ENCODE measurements around the gene GPR15LG.
"Not testable (repeated sequence)": the region's sequence is repeated elsewhere in the genome, so short reads cannot be mapped to it uniquely, and the experiment has no call there.

Gene GPR15LG

DNA sequence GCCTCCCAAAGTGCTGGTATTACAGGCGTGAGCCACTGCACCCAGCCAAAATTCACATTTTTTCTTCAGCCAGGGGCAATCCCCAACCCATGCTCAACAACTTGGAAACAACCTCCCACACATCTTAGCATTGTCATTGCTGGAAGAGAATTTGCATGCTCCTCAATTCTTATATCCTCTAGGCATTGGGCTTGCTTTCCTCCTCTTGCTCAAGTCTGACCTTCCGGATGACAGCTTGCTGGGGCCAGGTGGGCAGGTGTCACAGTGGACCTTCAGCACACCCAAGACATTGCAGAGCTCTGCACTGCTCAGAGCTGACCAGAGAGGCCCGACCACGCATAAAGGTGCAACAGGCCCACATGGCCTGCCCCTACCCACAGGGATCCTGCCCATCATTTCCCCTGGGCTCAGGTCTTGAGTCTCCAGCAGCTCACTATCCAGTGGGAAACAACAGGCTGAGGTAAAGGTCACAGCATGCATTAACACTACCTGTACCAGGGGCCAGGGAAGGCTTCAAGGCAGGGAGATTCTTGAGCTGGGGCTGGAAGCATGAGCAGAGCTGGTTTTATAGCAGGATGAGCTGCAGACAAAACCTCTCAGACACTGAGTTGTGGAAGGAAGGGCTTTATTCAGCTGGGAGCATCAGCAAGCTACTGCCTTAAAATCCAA, 6.8 kb upstream of the GPR15LG start:
- no peak overlapping the region for H3K4me3 ChIP-seq (ENCODE audit: low read length)
- TF ChIP-seq, protein P1, sequence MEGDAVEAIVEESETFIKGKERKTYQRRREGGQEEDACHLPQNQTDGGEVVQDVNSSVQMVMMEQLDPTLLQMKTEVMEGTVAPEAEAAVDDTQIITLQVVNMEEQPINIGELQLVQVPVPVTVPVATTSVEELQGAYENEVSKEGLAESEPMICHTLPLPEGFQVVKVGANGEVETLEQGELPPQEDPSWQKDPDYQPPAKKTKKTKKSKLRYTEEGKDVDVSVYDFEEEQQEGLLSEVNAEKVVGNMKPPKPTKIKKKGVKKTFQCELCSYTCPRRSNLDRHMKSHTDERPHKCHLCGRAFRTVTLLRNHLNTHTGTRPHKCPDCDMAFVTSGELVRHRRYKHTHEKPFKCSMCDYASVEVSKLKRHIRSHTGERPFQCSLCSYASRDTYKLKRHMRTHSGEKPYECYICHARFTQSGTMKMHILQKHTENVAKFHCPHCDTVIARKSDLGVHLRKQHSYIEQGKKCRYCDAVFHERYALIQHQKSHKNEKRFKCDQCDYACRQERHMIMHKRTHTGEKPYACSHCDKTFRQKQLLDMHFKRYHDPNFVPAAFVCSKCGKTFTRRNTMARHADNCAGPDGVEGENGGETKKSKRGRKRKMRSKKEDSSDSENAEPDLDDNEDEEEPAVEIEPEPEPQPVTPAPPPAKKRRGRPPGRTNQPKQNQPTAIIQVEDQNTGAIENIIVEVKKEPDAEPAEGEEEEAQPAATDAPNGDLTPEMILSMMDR (conservative IDR thresholded peaks at IDR 0.05; ENCODE audit: low read length), result no peak
- DNase-seq (ENCODE audit: low read depth), result no peak

DNA sequence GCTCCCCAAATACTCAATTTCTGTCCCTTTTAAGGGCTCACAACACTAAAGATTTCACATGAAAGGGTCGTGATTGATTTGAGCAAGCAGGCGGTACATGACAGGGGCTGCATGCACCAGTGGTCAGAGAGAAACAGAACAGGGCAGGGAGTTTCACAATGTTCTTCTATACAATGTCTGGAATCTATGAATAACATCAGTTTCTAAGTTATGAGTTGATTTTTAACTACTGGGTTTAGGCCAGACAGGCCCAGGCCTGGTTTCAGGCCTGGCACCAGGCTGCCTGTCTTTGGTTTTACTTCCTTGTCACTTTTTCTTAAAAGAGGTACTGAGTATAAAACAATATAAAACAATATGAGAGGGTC, 6.3 kb upstream of the GPR15LG start:
- H3K4me3 ChIP-seq (ENCODE audit: low read length); DNase-seq (ENCODE audit: low read depth): not testable (repeated sequence)

DNA sequence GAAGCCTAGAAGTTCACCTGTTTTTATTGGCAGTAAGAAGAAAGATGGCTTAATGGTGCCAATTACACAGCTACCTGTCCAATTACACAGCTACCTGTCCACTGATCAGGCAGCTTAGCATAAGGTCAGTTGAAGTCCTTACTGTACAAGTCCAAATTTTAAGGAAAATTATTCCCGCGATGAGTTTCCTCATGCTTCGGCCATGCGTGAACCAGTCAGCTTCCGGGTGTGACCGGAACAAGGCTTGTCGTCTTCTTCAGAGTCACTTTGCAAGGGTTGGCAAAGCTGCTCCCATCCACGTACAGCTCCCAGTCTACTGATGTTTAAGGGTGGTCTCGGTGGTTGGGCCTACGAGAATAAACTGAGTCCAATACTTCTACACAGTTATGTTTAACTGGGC, 5.2 kb upstream of the GPR15LG start:
- H3K4me3 ChIP-seq (ENCODE audit: low read length), result not testable (repeated sequence)

GRCh38 chr10:84171237-84171636, 2.4 kb upstream of the GPR15LG start:
- not testable (repeated sequence) for H3K4me3 ChIP-seq (ENCODE audit: low read length); DNase-seq (ENCODE audit: low read depth)

More for the DNA sequence above, 5.2 kb upstream of the GPR15LG start:
- not testable (repeated sequence) for DNase-seq (ENCODE audit: low read depth)

DNA sequence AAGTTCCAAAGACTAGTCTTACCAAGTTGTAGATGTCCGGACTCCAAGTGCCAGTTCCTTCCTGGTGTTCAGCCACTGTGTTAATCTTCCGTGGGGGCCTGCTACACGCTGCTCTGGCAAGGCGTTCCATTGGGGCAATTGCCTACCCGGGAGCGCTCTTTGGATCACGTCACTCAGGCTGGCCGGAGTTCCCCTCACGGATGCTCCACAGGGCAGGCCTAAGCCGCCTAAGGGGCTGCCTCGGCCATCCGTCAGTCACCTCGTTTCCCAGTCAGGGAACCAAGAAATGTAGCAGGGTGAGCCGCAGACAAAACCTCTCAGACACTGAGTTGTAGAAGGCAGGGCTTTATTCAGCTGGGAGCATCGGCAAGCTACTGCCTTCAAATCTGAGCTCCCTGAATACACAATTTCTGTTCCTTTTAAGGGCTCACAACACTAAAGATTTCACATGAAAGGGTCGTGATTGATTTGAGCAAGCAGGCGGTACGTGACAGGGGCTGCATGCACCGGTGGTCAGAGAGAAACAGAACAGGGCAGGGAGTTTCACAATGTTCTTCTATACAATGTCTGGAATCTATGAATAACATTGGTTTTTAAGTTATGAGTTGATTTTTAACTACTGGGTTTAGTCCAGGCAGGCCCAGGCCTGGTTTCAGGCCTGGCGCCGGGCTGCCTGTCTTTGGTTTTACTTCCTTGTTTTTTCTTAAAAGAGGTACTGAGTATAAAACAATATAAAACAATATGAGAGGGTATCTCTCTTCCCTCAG, 1.7 kb upstream of the GPR15LG start:
- not testable (repeated sequence) for H3K4me3 ChIP-seq (ENCODE audit: low read length); DNase-seq (ENCODE audit: low read depth)

DNA sequence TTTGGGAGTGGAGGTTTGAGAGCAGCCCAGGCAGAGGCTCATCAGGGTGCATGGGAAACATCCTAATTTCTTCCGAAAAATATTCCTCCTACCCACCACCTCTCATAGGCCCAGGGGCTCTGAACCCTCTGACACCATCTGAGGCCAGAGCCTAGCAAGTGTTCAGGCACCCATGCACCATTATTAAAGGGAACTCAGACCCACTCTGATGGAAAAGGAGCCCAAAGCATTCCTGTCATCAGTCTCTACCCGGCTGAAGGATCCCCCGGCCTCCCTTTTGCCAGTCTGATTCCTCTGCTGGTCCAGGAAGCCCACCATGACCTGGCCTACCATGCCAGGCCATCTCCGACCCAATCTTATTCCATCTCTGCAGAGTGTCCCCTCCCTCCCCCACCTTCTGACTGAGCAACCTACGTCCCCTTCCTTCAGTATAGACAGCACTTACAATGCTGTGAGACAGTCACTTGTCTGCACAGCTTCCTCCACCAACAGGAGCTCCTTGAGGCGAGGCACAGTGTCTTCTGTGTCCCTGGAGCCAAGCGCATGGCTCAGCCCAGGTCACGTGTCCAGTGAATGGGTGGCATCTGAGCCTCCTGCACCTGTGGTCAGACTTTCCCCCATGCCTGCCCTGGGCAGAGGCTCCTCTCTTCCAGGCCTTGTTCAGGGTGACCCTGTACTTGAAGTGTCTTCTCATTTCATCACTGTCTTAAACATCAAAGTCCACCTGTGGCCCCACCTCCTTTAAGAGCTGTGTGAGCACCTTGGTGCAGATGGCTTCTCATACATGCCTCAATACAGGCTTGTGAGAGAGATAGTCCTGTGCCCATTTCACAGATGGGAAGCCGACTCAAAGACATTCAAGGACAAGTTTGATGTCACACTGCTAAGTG, 889 bp upstream of the GPR15LG start:
- TF ChIP-seq, protein P1 (conservative IDR thresholded peaks at IDR 0.05; ENCODE audit: low read length), result no peak
- H3K4me3 ChIP-seq (ENCODE audit: low read length), result no peak overlapping the region
- DNase-seq (ENCODE audit: low read depth), result no peak

DNA sequence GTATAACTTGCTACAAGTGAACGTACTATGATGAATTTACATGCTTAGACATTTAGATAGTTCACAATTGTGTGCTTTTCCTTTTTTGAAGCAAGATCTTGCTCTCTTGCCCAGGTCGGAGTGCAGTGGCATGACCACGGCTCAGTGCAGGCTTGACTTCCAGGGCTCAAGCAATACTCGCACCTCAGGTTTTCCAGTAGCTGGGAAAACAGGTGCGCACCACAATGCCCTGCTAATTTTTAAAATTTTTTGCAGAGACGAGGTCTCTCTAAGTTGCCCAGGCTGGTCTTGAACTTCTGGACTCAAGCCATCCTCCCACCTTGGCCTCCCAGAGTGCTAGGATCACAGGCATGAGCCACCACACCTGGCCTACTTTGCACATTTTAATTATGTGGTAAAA, 1.8 kb downstream of the GPR15LG start:
- TF ChIP-seq, protein P1 (conservative IDR thresholded peaks at IDR 0.05; ENCODE audit: low read length), result no peak
- no peak for DNase-seq (ENCODE audit: low read depth)
- no peak overlapping the region for H3K4me3 ChIP-seq (ENCODE audit: low read length)

DNA sequence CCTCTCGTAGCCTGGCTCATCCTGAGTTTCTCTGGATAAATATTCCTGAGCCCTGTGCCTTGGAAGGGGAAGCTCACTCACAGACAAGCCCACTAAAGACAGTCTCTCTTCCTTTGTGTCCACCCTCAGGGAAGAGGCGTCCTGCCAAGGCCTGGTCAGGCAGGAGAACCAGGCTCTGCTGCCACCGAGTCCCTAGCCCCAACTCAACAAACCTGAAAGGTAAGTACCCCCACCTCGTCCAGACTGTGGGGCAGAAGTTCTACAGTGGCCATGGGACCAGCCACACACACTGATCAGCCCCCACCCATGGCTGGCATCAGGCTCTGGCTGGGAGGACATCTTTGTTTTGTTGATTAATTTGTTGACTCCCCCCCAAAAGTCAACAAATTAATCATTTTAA, 2.8 kb downstream of the GPR15LG start:
- DNase-seq (ENCODE audit: low read depth), result no peak
- no peak overlapping the region for H3K4me3 ChIP-seq (ENCODE audit: low read length)
- TF ChIP-seq, protein P1 (conservative IDR thresholded peaks at IDR 0.05; ENCODE audit: low read length), result no peak

Measured in AG10803 (cell line).